Smooth muscle cell (in vitro differentiated cells): ENCODE measurements around the gene MNT. TPM values are rescaled to one million over a fixed set of nuclear protein-coding genes. Genes with fewer than 3 reads are reported as not detected.

Experiments used
- DNase-seq: peaks from one replicate; lab custom pipeline; 2025; ENCODE audit not compliant: unreplicated experiment; lab: John Stamatoyannopoulos, UW
- H2AFZ ChIP-seq: fragments of 200-600 bp; sonication (generic); 2 replicates; pipeline ENCODE4 v1.6.0; 2016; ENCODE audit warnings: antibody characterized with exemption, low read depth, mild to moderate bottlenecking
- H3F3A ChIP-seq: fragments of 200-600 bp; sonication (generic); 2 replicates; pipeline ENCODE4 v1.6.0; 2017; ENCODE audit warnings: antibody characterized with exemption, low read depth
- H3K27ac ChIP-seq: fragments of 200-600 bp; sonication (generic); 2 replicates; pipeline ENCODE4 v1.5.1; 2016; ENCODE audit warnings: low read depth, mild to moderate bottlenecking
- H3K27me3 ChIP-seq: fragments of 200-600 bp; sonication (generic); 2 replicates; pipeline ENCODE4 v1.6.1; 2016; ENCODE audit warnings: low read depth, mild to moderate bottlenecking
- H3K36me3 ChIP-seq: fragments of 200-600 bp; sonication (generic); 2 replicates; pipeline ENCODE4 v1.5.1; 2016; ENCODE audit warnings: low read depth
- H3K4me1 ChIP-seq: fragments of 200-600 bp; sonication (generic); 2 replicates; pipeline ENCODE4 v1.5.1; 2016; ENCODE audit warnings: low read depth
- H3K4me2 ChIP-seq: fragments of 200-600 bp; sonication (generic); 2 replicates; pipeline ENCODE4 v1.6.0; 2016; ENCODE audit warnings: mild to moderate bottlenecking
- H3K4me3 ChIP-seq: fragments of 200-600 bp; sonication (generic); 2 replicates; pipeline ENCODE4 v1.5.1; 2016; ENCODE audit warnings: mild to moderate bottlenecking
- H3K79me2 ChIP-seq: fragments of 200-600 bp; sonication (generic); 2 replicates; pipeline ENCODE4 v1.6.0; 2016; ENCODE audit warnings: low read depth, mild to moderate bottlenecking
- H3K9ac ChIP-seq: fragments of 200-600 bp; sonication (generic); 2 replicates; pipeline ENCODE4 v1.6.0; 2016; ENCODE audit warnings: low read depth
- H3K9me3 ChIP-seq: fragments of 200-600 bp; sonication (generic); replicated peaks from 2 replicates; pipeline ENCODE4 v1.5.1; 2016; ENCODE audit warnings: low read depth
- H4K20me1 ChIP-seq: fragments of 200-600 bp; sonication (generic); 2 replicates; pipeline ENCODE4 v1.6.0; 2016; ENCODE audit warnings: low read depth
- WGBS: methylation state at CpG from one replicate; pipeline ENCODE4 v1.1.7; 2016; ENCODE audit warnings: low lambda C conversion rate; 5-methylcytosine and 5-hydroxymethylcytosine counted together
- polyA plus RNA-seq: library from polyadenylated mRNA; unstranded; fragments of >200 nt; fragmentation: Nextera tagmentation; extraction: Ambion mirVana; gene quantifications from 2 replicates; pipeline ENCODE4 v1.2.1, GENCODE V29; 2016
- total RNA-seq: library from RNA; depleted of rRNA; stranded (reverse); fragments of >200 nt; gene quantifications from 2 replicates; pipeline ENCODE4 v1.2.3, GENCODE V29; 2014
- TF ChIP-seq, protein P1 (sequence below): fragments of 200-600 bp; sonication (generic); IDR thresholded peaks from 2 replicates; pipeline ENCODE4 v1.5.1; 2017; ENCODE audit warnings: borderline replicate concordance, mild to moderate bottlenecking, antibody characterized with exemption; ENCODE audit not compliant: insufficient read depth, poor library complexity, severe bottlenecking

MNT gene
- total and polyA plus RNA-seq, 2 experiments from 2014 or later = 5.7 to 12.8 TPM

DNA sequence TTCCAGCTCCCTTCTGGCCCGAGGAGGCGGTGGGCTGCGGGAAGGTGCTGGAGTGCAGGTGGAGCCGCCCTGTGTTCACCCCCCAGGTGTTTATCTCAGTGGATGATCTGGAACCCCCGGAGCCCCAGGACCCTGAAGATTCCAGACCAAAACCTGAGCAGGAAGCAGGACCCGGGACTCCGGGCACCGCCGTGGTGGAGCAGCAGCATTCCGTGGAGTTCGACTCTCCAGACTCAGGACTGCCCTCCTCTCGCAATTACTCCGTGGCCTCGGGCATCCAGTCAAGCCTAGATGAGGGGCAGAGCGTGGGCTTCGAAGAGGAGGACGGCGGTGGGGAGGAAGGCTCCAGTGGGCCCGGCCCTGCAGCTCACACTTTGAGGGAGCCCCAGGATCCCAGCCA lies 25.5 kb downstream of the MNT start:
- H3K9me3 ChIP-seq = no peaks in the 10 kb centered on the region
- no peaks in the 10 kb centered on the region for H3K4me1 ChIP-seq
- 89% methylated on average over 19 of the region's 19 CpGs for WGBS
- no peak for DNase-seq
- no peaks in the 10 kb centered on the region for H3F3A ChIP-seq
- no peak overlapping the region for H3K27ac ChIP-seq
- H4K20me1 ChIP-seq = no peaks in the 10 kb centered on the region
- H2AFZ ChIP-seq = no peak overlapping the region
- no peak overlapping the region for H3K4me2 ChIP-seq
- no peak overlapping the region for H3K4me3 ChIP-seq
- no peaks in the 10 kb centered on the region for H3K27me3 ChIP-seq
- H3K36me3 ChIP-seq = no peaks in the 10 kb centered on the region
- TF ChIP-seq, protein P1, sequence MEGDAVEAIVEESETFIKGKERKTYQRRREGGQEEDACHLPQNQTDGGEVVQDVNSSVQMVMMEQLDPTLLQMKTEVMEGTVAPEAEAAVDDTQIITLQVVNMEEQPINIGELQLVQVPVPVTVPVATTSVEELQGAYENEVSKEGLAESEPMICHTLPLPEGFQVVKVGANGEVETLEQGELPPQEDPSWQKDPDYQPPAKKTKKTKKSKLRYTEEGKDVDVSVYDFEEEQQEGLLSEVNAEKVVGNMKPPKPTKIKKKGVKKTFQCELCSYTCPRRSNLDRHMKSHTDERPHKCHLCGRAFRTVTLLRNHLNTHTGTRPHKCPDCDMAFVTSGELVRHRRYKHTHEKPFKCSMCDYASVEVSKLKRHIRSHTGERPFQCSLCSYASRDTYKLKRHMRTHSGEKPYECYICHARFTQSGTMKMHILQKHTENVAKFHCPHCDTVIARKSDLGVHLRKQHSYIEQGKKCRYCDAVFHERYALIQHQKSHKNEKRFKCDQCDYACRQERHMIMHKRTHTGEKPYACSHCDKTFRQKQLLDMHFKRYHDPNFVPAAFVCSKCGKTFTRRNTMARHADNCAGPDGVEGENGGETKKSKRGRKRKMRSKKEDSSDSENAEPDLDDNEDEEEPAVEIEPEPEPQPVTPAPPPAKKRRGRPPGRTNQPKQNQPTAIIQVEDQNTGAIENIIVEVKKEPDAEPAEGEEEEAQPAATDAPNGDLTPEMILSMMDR = no peak
- no peaks in the 10 kb centered on the region for H3K79me2 ChIP-seq
- H3K9ac ChIP-seq = no peak overlapping the region

GRCh38 chr17:2374549-2375285 lies 26.1 kb downstream of the MNT start:
- H3K9me3 ChIP-seq = no peaks in the 10 kb centered on the region

GRCh38 chr17:2373179-2373578 lies 27.7 kb downstream of the MNT start:
- Histone ChIP-seq H2AFZ (no peak overlapping the region), H4K20me1 (no peaks in the 10 kb centered on the region), H3K4me3 (no peak overlapping the region), H3K4me2 (no peak overlapping the region), H3F3A (no peaks in the 10 kb centered on the region), H3K9ac (no peak overlapping the region), H3K27me3 (no peaks in the 10 kb centered on the region), H3K27ac (no peak overlapping the region), H3K36me3 (no peaks in the 10 kb centered on the region), H3K4me1 (no peaks in the 10 kb centered on the region), H3K79me2 (no peaks in the 10 kb centered on the region), H3K9me3 (no peaks in the 10 kb centered on the region)
- TF ChIP-seq, protein P1 = no peak
- no peak for DNase-seq
- 97% methylated on average over 13 of the region's 18 CpGs for WGBS

More at GRCh38 chr17:2374549-2375285, 26.1 kb downstream of the MNT start:
- Histone ChIP-seq H3K79me2 (no peaks in the 10 kb centered on the region), H3K4me3 (no peak overlapping the region), H2AFZ (no peak overlapping the region), H3K4me2 (no peak overlapping the region), H3K27me3 (no peaks in the 10 kb centered on the region), H4K20me1 (no peaks in the 10 kb centered on the region), H3K9ac (no peak overlapping the region), H3F3A (no peaks in the 10 kb centered on the region), H3K4me1 (no peaks in the 10 kb centered on the region), H3K36me3 (no peaks in the 10 kb centered on the region), H3K27ac (no peak overlapping the region)
- WGBS = 79% methylated on average over 11 of the region's 11 CpGs
- TF ChIP-seq, protein P1 = no peak
- DNase-seq = no peak

- no peak overlapping the region for H2AFZ ChIP-seq
- H4K20me1 ChIP-seq = no peaks in the 10 kb centered on the region
- no peaks in the 10 kb centered on the region for H3F3A ChIP-seq
- TF ChIP-seq, protein P1 = no peak
- H3K27me3 ChIP-seq = no peaks in the 10 kb centered on the region
- no peak for DNase-seq
- no peak overlapping the region for H3K27ac ChIP-seq
- no peaks in the 10 kb centered on the region for H3K4me1 ChIP-seq
- no peaks in the 10 kb centered on the region for H3K36me3 ChIP-seq
- no peak overlapping the region for H3K9ac ChIP-seq
- H3K4me3 ChIP-seq = no peak overlapping the region
- 94% methylated on average over 16 of the region's 16 CpGs for WGBS
- no peaks in the 10 kb centered on the region for H3K9me3 ChIP-seq
- no peak overlapping the region for H3K4me2 ChIP-seq
- no peaks in the 10 kb centered on the region for H3K79me2 ChIP-seq
Measured at GRCh38 chr17:2372681-2373080, 28.2 kb downstream of the MNT start.
